GM12878 (cell line): ENCODE results near the gene SLC9A8.

Experiments used
- ATF7 ChIP-seq: fragments of 450-650 bp; IDR thresholded peaks from 2 replicates; pipeline ENCODE4 v1.6.1; 2016; ENCODE audit warnings: low read depth, mild to moderate bottlenecking
- CHD1 ChIP-seq: IDR thresholded peaks from 2 replicates; pipeline ENCODE4 v1.6.1; 2012; ENCODE audit warnings: low read depth, low read length, improper control_type of control experiment
- MEF2B ChIP-seq: fragments of 450-650 bp; IDR thresholded peaks from 2 replicates; pipeline ENCODE4 v1.6.1; 2018; ENCODE audit warnings: mild to moderate bottlenecking, moderate library complexity; ENCODE audit not compliant: partially characterized antibody, poor library complexity, severe bottlenecking
- POLR2A ChIP-seq: IDR thresholded peaks from 2 replicates; pipeline ENCODE4 v1.6.1; 2011; ENCODE audit warnings: low read depth, mild to moderate bottlenecking, low read length
- SRF ChIP-seq, 2 experiments: IDR thresholded peaks; 2 replicates each; pipeline ENCODE4 v1.6.1; 2011; ENCODE audit warnings: low read depth in 2 of 2, low read length in 2 of 2, mild to moderate bottlenecking in 1 of 2, moderate library complexity in 1 of 2
- STAT3 ChIP-seq: IDR thresholded peaks from 2 replicates; pipeline ENCODE4 v1.6.1; 2011; ENCODE audit warnings: low read depth, low read length, improper control_type of control experiment
- TARDBP ChIP-seq: IDR thresholded peaks from 2 replicates; pipeline ENCODE4 v1.6.1; 2016; ENCODE audit warnings: borderline replicate concordance
- TF ChIP-seq, protein P1 (sequence below): fragments of 450-650 bp; IDR thresholded peaks from 2 replicates; pipeline ENCODE4 v1.6.1; 2017; ENCODE audit warnings: mild to moderate bottlenecking, low read depth, inconsistent platforms; ENCODE audit not compliant: poor library complexity, severe bottlenecking
- TF ChIP-seq, protein P2 (sequence below): IDR thresholded peaks from 2 replicates; pipeline ENCODE4 v1.6.1; 2012; ENCODE audit warnings: low read length, inconsistent platforms

DNA sequence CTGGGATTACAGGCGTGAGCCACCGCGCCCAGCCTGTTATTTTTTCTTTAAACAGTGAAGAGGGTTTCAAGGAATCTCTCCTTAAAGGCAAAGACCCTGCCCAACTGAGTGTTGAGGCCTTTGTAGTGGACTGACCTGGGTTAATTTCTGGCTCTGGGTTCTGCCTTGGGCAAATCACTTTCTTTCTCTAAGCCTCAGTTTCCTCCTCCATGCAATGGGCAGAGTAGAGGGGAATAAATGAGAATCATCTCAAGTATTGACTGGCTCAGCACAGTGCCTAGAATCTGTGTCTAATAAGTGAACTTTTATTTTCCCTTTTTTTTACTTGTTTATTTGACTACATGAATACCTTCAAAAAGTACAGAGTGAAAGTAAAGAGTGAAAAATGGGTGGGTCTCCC is 31.0 kb upstream of the SLC9A8 start:
- no peak for TF ChIP-seq TARDBP
- no peak for TF ChIP-seq ATF7
- TF ChIP-seq SRF (IDR thresholded peaks at IDR 0.05; ENCODE audit: low read depth in 2 of 2, low read length in 2 of 2): no peak
- TF ChIP-seq, protein P1, sequence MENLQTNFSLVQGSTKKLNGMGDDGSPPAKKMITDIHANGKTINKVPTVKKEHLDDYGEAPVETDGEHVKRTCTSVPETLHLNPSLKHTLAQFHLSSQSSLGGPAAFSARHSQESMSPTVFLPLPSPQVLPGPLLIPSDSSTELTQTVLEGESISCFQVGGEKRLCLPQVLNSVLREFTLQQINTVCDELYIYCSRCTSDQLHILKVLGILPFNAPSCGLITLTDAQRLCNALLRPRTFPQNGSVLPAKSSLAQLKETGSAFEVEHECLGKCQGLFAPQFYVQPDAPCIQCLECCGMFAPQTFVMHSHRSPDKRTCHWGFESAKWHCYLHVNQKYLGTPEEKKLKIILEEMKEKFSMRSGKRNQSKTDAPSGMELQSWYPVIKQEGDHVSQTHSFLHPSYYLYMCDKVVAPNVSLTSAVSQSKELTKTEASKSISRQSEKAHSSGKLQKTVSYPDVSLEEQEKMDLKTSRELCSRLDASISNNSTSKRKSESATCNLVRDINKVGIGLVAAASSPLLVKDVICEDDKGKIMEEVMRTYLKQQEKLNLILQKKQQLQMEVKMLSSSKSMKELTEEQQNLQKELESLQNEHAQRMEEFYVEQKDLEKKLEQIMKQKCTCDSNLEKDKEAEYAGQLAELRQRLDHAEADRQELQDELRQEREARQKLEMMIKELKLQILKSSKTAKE: no peak
- TF ChIP-seq, protein P2, sequence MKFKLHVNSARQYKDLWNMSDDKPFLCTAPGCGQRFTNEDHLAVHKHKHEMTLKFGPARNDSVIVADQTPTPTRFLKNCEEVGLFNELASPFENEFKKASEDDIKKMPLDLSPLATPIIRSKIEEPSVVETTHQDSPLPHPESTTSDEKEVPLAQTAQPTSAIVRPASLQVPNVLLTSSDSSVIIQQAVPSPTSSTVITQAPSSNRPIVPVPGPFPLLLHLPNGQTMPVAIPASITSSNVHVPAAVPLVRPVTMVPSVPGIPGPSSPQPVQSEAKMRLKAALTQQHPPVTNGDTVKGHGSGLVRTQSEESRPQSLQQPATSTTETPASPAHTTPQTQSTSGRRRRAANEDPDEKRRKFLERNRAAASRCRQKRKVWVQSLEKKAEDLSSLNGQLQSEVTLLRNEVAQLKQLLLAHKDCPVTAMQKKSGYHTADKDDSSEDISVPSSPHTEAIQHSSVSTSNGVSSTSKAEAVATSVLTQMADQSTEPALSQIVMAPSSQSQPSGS: no peak
- no peak for TF ChIP-seq MEF2B
- TF ChIP-seq CHD1: no peak
- no peak for TF ChIP-seq POLR2A
- TF ChIP-seq STAT3: no peak
